ENCODE data around the gene RBFA.

The RBFA gene

GRCh38 chr18:80077873-80078272 lies 43.6 kb downstream of the RBFA start:
- DNase-seq (ENCODE audit: low read depth): no peak
- no peak overlapping the region for H3K4me3 ChIP-seq (ENCODE audit: low read depth, low read length)
- TF ChIP-seq CTCF (IDR thresholded peaks at IDR 0.05; ENCODE audit: low read depth, low read length): no peak
- no peak for TF ChIP-seq MAX (IDR thresholded peaks at IDR 0.05; ENCODE audit: low read depth, low read length)
- TF ChIP-seq MYC (IDR thresholded peaks at IDR 0.05; ENCODE audit: low read depth, low read length): no peak
- no peak for TF ChIP-seq POLR2A (IDR thresholded peaks at IDR 0.05; ENCODE audit: extremely low read depth, insufficient read length)
